IPS-18a (cell line): Measurements from ENCODE around the gene MED19.
"Not testable (repeated sequence)": the region's sequence is repeated elsewhere in the genome, so short reads cannot be mapped to it uniquely, and the experiment has no call there.

Experiments
- H3K27ac ChIP-seq: one replicate; pipeline ENCODE4 v1.5.1; 2013; ENCODE audit warnings: low read length
- H3K27me3 ChIP-seq: one replicate; pipeline ENCODE4 v1.6.1; 2013; ENCODE audit warnings: mild to moderate bottlenecking, low read length; ENCODE audit not compliant: control insufficient read depth, insufficient read depth
- H3K36me3 ChIP-seq: one replicate; pipeline ENCODE4 v1.6.1; 2013; ENCODE audit warnings: low read depth, low read length; ENCODE audit not compliant: control insufficient read depth
- H3K4me1 ChIP-seq: one replicate; pipeline ENCODE4 v1.6.1; 2013; ENCODE audit warnings: low read depth, low read length; ENCODE audit not compliant: control insufficient read depth
- H3K4me3 ChIP-seq: one replicate; pipeline ENCODE4 v1.5.1; 2013; ENCODE audit warnings: low read length
- H3K9ac ChIP-seq: one replicate; pipeline ENCODE4 v1.6.1; 2013; ENCODE audit warnings: mild to moderate bottlenecking, low read length, moderate library complexity
- H3K9me3 ChIP-seq: one replicate; pipeline ENCODE4 v1.6.1; 2013; ENCODE audit warnings: low read depth, low read length; ENCODE audit not compliant: control insufficient read depth

The MED19 gene

DNA sequence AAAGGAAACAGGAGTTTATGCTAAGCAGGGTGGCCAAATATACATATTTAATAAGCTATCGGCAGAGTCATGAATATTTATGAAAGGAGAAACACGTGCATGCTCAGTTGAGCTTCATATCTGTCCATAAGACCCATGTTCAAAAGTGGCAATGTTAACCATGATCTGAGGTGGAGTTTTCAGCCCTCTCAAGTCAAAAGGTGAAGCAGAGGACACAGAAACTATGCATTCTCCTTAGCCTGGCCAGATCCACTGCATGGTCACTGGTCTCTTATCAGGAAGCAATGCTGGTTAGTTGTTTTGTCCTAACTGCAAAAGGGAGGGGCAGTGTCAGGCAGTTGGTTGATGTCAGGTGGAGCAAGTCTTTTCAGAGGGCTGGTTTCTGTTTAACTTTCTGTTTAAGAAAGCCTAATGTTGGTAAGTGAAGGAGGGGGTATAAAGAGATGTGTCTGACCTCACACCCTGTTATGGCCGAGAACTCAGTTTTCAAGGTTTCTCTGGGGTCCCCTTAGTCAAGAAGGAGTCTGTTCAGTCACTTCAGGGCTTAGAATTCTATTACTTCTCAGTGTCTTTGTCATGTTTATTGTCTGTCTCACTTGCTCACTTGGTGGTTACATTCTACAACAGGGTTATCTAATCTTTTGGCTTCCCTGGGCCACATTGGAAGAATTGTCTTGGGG lies 23.7 kb upstream of the MED19 start:
- Histone ChIP-seq H3K4me3 (no peak overlapping the region), H3K4me1 (peaks cover 8% of the 10 kb centered on the region), H3K9me3 (no peaks in the 10 kb centered on the region), H3K27me3 (no peaks in the 10 kb centered on the region), H3K27ac (no peak overlapping the region), H3K36me3 (peaks cover 23% of the 10 kb centered on the region), H3K9ac (no peak overlapping the region)

DNA sequence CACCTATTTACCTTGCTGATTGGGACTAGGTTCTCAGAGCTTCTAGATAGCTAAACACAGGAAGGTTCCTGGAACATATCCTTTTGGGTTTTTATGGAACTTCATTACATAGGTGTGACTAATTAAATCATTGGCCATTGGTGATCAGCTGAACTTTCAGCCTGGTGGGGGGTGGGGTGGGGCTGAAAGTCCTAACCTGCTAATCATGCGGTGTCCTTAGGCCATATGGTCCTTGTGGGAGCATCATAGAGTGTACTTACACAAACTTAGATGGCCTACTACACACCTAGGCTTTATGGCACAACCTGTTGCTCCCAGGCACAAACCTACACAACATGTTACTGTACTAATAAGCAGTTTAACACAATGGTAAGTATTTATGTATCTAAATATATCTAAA lies 20.6 kb upstream of the MED19 start:
- Histone ChIP-seq H3K27ac (no peak overlapping the region), H3K9ac (no peak overlapping the region), H3K9me3 (no peaks in the 10 kb centered on the region), H3K36me3 (peaks cover 4% of the 10 kb centered on the region), H3K27me3 (no peaks in the 10 kb centered on the region), H3K4me1 (peaks cover 19% of the 10 kb centered on the region), H3K4me3 (no peak overlapping the region)

DNA sequence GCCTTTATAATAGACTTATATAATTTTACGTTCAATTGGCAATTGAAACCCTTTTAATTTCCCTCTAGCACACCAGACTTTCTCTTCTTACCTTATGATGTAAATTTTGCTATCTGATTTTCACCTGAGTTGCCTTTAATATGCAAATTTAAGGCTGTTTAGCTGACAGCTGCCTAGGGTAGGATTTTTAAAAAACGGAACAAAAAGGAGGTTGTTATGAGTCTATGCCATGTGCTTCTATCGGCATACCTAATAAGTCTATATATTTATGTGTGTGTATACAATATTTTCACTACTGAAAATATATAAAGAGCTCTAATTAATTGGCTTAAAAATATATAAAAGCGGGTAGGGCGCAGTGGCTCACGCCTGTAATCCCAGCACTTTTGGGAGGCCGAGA lies 17.5 kb upstream of the MED19 start:
- Histone ChIP-seq H3K9me3 (no peaks in the 10 kb centered on the region), H3K4me3 (peak overlapping the region; percentile 3), H3K4me1 (peaks cover 11% of the 10 kb centered on the region), H3K9ac (no peak overlapping the region), H3K27me3 (no peaks in the 10 kb centered on the region), H3K27ac (no peak overlapping the region), H3K36me3 (no peaks in the 10 kb centered on the region)

DNA sequence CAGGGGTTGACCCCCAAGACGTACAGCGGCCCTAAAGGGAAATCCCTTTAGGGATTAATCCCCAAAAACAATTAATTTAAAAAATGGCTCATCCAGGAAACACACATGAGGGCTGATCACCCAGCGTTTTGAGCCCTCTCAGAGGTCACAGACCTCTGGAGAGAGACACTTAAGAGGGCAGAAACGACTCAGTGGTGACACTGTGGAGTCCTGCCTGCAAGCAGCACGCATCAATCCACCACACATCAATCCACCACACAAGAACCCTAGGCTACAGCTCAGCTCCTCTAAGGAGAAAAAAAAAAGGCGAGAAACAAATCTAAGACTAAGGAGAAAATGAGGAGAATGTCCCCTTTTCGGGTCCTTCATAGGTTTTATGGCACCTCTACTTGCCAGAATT lies 16.8 kb upstream of the MED19 start:
- Histone ChIP-seq H3K27me3 (no peaks in the 10 kb centered on the region), H3K9me3 (no peaks in the 10 kb centered on the region), H3K27ac (no peak overlapping the region), H3K4me1 (peaks cover 11% of the 10 kb centered on the region), H3K4me3 (peak overlapping the region; percentile 3), H3K9ac (peak overlapping the region; percentile 12), H3K36me3 (no peaks in the 10 kb centered on the region)

DNA sequence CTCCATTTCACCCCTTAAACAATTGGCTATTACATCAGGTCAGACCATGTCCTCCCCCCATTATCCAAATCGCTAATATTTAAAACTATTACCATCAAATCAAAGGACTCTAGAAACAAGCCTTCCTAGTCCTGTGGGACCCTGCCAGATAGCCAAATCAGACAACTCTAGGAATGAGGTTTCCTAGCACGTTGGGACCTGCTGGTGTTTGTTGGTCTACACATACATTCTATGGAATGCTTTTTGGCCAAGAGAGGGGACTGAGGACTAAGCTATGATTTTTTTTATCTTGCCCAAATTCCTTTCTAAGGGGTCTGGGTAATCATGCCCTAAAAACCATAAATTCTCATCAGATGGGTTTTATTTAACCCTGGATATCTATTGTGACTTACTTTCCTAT lies 15.2 kb upstream of the MED19 start:
- H3K4me1 ChIP-seq = peaks cover 11% of the 10 kb centered on the region
- H3K27me3 ChIP-seq = no peaks in the 10 kb centered on the region
- H3K27ac ChIP-seq = no peak overlapping the region
- H3K9me3 ChIP-seq = no peaks in the 10 kb centered on the region
- no peak overlapping the region for H3K9ac ChIP-seq
- H3K4me3 ChIP-seq = no peak overlapping the region
- no peaks in the 10 kb centered on the region for H3K36me3 ChIP-seq

DNA sequence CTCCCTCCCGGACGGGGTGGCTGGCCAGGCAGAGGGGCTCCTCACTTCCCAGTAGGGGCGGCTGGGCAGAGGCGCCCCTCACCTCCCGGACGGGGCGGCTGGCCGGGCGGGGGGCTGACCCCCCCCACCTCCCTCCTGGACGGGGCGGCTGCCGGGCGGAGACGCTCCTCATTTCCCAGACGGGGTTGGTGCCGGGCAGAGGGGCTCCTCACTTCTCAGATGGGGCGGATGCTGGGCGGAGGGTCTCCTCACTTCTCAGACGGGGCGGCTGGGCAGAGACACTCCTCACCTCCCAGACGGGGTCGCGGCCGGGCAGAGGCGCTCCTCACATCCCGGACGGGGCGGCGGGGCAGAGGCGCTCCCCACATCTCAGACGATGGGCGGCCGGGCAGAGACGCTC lies 4.7 kb upstream of the MED19 start:
- not testable (repeated sequence) for H3K4me1 ChIP-seq, H3K27me3 ChIP-seq, H3K27ac ChIP-seq, H3K4me3 ChIP-seq, H3K9ac ChIP-seq, H3K9me3 ChIP-seq
- H3K36me3 ChIP-seq = peaks cover 12% of the 10 kb centered on the region

DNA sequence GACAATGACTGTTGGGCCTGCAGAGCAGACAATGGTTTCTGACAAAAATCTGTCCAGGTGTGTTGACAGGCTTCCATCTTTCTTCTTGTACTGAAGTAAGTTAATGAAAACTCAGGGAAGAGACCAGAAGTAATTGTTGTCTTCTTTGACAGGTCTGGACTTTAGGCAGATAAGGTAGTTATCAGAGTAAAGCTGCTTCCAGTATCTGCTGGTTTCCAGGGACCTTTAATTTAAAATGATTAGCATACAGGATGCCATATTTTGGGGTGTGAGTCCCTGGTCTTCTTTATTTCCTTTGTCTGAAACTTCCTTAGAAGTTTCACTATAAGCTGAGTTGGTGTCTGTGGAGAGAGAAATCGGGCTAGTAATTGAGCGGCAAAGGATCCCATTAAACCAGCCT lies 1.8 kb upstream of the MED19 start:
- peak overlapping the region; percentile 99 for H3K4me3 ChIP-seq

DNA sequence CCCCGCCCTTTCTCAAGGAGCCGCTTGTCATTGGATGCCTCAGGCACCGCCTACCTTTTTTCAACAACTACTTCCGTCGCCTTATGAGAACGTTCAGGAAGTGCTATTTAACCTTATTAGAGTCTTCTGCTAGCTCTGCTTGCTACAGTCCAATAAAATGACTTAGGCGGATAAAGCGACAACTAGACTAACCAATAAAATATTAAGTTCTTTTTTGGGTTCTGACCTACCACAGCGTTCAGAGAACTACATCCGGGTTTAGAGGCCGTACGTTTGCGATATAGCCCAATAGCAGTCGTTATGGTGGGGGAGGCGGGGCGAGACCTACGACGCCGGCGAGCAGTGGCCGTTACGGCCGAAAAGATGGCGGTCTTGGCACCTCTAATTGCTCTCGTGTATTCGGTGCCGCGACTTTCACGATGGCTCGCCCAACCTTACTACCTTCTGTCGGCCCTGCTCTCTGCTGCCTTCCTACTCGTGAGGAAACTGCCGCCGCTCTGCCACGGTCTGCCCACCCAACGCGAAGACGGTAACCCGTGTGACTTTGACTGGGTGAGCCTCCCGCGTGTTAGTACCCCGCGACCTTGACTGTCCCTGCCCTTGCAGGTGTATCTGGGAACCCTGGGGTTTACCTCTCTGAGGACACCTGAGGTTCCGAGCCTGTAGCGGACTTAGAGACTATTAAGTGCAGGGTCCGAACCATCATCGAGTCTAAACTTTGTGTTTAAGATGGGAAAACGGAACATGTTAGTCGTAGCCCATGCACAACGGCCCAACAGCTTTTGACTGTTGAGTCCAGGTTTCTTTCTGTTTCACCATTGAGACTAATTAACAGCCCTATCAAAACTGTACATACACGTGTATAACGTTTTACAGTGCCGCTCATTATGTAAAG lies 488 bp upstream of the MED19 start, which contains the start of gene TMX2:
Gene TMX2 (plus strand): TSS at position 338 of the 895 bp plus-strand sequence. CDS start 26 bp downstream, at position 364.
- H3K27ac ChIP-seq = peak within 1 kb of the TSS; percentile 92
- H3K4me1 ChIP-seq = peaks cover 10% of the 10 kb centered on the region
- H3K9ac ChIP-seq = peak within 1 kb of the TSS; percentile 95
- peaks cover 4% of the 10 kb centered on the region for H3K36me3 ChIP-seq
- no peaks in the 10 kb centered on the region for H3K9me3 ChIP-seq
- peak within 1 kb of the TSS; percentile 99 for H3K4me3 ChIP-seq
- H3K27me3 ChIP-seq = no peaks in the 10 kb centered on the region

More for the DNA sequence above, 1.8 kb upstream of the MED19 start:
- H3K27ac ChIP-seq = no peak overlapping the region
- no peaks in the 10 kb centered on the region for H3K27me3 ChIP-seq
- peak overlapping the region; percentile 95 for H3K9ac ChIP-seq
- H3K9me3 ChIP-seq = no peaks in the 10 kb centered on the region
- H3K36me3 ChIP-seq = no peaks in the 10 kb centered on the region
- peaks cover 10% of the 10 kb centered on the region for H3K4me1 ChIP-seq

DNA sequence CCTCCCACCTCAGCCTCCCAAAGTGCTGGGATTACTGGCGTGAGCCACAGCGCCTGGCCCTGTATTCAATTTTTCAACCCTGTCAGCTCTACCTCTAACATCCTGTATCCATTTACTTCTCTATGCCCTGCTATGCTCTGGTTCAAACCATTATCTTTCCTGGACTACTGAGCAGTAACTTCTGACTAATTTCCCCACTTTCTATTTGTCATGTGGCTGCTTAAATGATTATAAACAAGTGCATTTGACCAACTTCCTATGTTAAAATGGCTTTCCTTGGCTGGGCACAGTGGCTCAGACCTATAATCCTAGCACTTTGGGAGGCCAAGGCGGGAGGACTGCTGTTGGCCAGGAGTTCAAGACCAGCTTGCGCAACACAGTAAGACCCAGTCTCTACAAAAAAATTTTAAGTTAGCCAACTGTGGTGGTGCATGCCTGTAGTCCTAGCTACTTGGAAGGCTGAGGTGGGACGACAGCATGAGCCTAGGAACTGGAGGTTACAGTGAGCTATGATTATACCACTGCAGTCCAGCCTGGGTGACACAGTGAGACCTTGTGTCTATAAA lies 2.1 kb downstream of the MED19 start:
- H3K27ac ChIP-seq = no peak overlapping the region

DNA sequence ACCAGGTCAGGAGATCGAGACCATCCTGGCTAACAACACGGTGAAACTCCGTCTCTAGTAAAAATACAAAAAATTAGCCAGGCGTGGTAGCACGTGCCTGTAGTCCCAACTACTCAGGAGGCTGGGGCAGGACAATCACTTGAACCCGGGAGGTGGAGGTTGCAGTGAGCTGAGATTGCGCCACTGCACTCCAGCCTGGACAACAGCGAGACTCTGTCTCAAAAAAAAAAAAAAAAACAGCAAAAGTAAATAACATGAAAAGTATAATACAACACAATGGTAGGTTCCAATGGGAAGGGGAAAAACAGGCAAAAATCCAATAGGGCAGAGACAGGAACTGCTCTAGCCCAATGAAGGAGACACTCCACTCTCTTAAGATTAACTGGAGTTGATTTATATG lies 6.6 kb downstream of the MED19 start:
- peaks cover 45% of the 10 kb centered on the region for H3K36me3 ChIP-seq
- not testable (repeated sequence) for H3K9me3 ChIP-seq, H3K9ac ChIP-seq, H3K27ac ChIP-seq, H3K4me1 ChIP-seq, H3K27me3 ChIP-seq, H3K4me3 ChIP-seq

More for the DNA sequence above, 2.1 kb downstream of the MED19 start:
- Histone ChIP-seq H3K9me3 (no peaks in the 10 kb centered on the region), H3K4me1 (peaks cover 10% of the 10 kb centered on the region), H3K9ac (no peak overlapping the region), H3K4me3 (no peak overlapping the region), H3K36me3 (peaks cover 10% of the 10 kb centered on the region), H3K27me3 (no peaks in the 10 kb centered on the region)

DNA sequence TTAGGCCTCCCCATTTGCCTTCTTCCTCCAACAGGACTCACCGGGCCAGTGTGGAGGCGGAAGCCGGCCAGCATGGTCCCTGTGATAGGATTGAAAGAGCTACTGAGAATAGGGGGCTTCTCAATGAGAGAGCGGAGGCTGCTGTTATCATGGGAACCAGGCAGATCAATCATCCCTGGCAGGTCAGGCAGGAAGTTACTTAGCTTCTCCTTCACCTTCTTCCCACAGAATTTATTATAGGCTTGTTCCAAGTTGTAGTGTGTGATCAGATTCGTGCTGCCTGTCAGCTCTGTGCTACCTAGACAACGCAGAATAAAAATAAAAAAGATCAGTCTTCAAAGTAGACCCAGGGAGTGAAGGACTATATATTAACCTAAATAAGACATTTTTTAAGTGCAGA lies 7.1 kb downstream of the MED19 start:
- no peaks in the 10 kb centered on the region for H3K27me3 ChIP-seq
- no peak overlapping the region for H3K9ac ChIP-seq
- H3K4me3 ChIP-seq = no peak overlapping the region
- peaks cover 47% of the 10 kb centered on the region for H3K36me3 ChIP-seq
- no peak overlapping the region for H3K27ac ChIP-seq
- no peaks in the 10 kb centered on the region for H3K9me3 ChIP-seq
- H3K4me1 ChIP-seq = no peaks in the 10 kb centered on the region
